Vagina (tissue), 2 donors: ENCODE measurements around the gene CENPB.

Source experiments
- CTCF ChIP-seq, 3 experiments: fragments of 450-650 bp in 2 of 3; fragments of 200-600 bp in 1 of 3; sonication (generic) in 1 of 3; IDR thresholded peaks; one replicate each; pipeline ENCODE4 v1.5.1; 2017 to 2019; ENCODE audit warnings: antibody characterized with exemption in 3 of 3, mild to moderate bottlenecking in 2 of 3, moderate library complexity in 2 of 3
- POLR2A ChIP-seq, 2 donors: fragments of 450-650 bp; IDR thresholded peaks; one replicate each; pipeline ENCODE4 v1.6.1; 2017; ENCODE audit warnings: antibody characterized with exemption in 2 of 2, mild to moderate bottlenecking in 2 of 2, moderate library complexity in 2 of 2

- TF ChIP-seq POLR2A (IDR thresholded peaks at IDR 0.05) (no peak), CTCF (IDR thresholded peaks at IDR 0.05) (no peak)
Observed at GRCh38 chr20:3785240-3786125, 1.1 kb downstream of the CENPB start.
